Fibroblast of lung (primary cell): ENCODE results near the gene FRMD1. TPM values are rescaled to one million over a fixed set of nuclear protein-coding genes. Genes with fewer than 3 reads are reported as not detected.
"Not testable (repeated sequence)": the region's sequence is repeated elsewhere in the genome, so short reads cannot be mapped to it uniquely, and the experiment has no call there.

Experiments used
- DNase-seq, 2 donors: peaks; one replicate each; pipeline versions ENCODE4 v3.0.0 to v3.0.0-alpha.2; 2010; ENCODE audit warnings: low read depth in 2 of 2
- H2AFZ ChIP-seq: 2 replicates; pipeline ENCODE4 v1.5.1; 2012; ENCODE audit warnings: low read length, control low read depth, inconsistent platforms
- H3K27ac ChIP-seq: 2 replicates; pipeline ENCODE4 v1.5.1; 2011; ENCODE audit warnings: low read length, control low read depth; ENCODE audit not compliant: insufficient read depth
- H3K27me3 ChIP-seq: 2 replicates; pipeline ENCODE4 v1.5.1; 2011; ENCODE audit warnings: mild to moderate bottlenecking, low read length; ENCODE audit not compliant: control insufficient read depth, insufficient read depth
- H3K36me3 ChIP-seq: 2 replicates; pipeline ENCODE4 v1.5.1; 2011; ENCODE audit warnings: low read length; ENCODE audit not compliant: control insufficient read depth, insufficient read depth
- H3K4me1 ChIP-seq: 2 replicates; pipeline ENCODE4 v1.5.1; 2011; ENCODE audit warnings: low read length; ENCODE audit not compliant: control insufficient read depth, insufficient read depth; ENCODE audit errors: extremely low read depth
- H3K4me2 ChIP-seq: 2 replicates; pipeline ENCODE4 v1.5.1; 2011; ENCODE audit warnings: low read length, control low read depth; ENCODE audit not compliant: insufficient read depth; ENCODE audit errors: extremely low read depth
- H3K4me3 ChIP-seq, 4 experiments: fragments of 200-600 bp in 1 of 4; sonication (generic) in 1 of 4; replicated peaks in 1 of 4; 2 replicates each; pipeline ENCODE4 v1.5.1; 2011 to 2016; ENCODE audit warnings: low read length in 4 of 4, low read depth in 3 of 4, mild to moderate bottlenecking in 3 of 4, control low read depth in 2 of 4, inconsistent platforms in 1 of 4, mixed read lengths in 1 of 4; ENCODE audit not compliant: insufficient read depth in 1 of 4; ENCODE audit errors: control extremely low read depth in 1 of 4
- H3K79me2 ChIP-seq: 2 replicates; pipeline ENCODE4 v1.5.1; 2012; ENCODE audit warnings: mild to moderate bottlenecking, low read length, inconsistent platforms; ENCODE audit not compliant: control insufficient read depth, insufficient read depth
- H3K9ac ChIP-seq: 2 replicates; pipeline ENCODE4 v1.5.1; 2011; ENCODE audit warnings: mild to moderate bottlenecking, low read length, control low read depth; ENCODE audit not compliant: insufficient read depth
- H3K9me3 ChIP-seq: 2 replicates; pipeline ENCODE4 v1.5.1; 2012; ENCODE audit warnings: low read depth, low read length; ENCODE audit not compliant: control insufficient read depth, insufficient read depth
- H4K20me1 ChIP-seq: 2 replicates; pipeline ENCODE4 v1.5.1; 2011; ENCODE audit warnings: low read length; ENCODE audit not compliant: control insufficient read depth, insufficient read depth; ENCODE audit errors: extremely low read depth
- CTCF ChIP-seq, 2 donors: IDR thresholded peaks in 1 of 2; conservative IDR thresholded peaks in 1 of 2; 1 replicate in 1 of 2; 2 replicates in 1 of 2; pipeline ENCODE4 v1.5.1; 2011 to 2012; ENCODE audit warnings: low read length in 2 of 2, control low read depth in 1 of 2, inconsistent platforms in 1 of 2, low read depth in 1 of 2, mild to moderate bottlenecking in 1 of 2
- EZH2 ChIP-seq: IDR thresholded peaks from 2 replicates; pipeline ENCODE4 v1.5.1; 2012; ENCODE audit warnings: low read length, control low read depth, mild to moderate bottlenecking; ENCODE audit errors: missing control alignments
- polyA plus RNA-seq, 2 donors: library from polyadenylated mRNA; depleted of rRNA in 1 of 2; stranded (reverse) in 1 of 2; unstranded in 1 of 2; fragments of >200 nt; gene quantifications; 2 replicates each; pipeline ENCODE4 v1.2.1, GENCODE V29; 2011 to 2012; ENCODE audit warnings: missing spikeins in 1 of 2
- total RNA-seq: library from RNA; depleted of rRNA; stranded (reverse); fragments of >200 nt; gene quantifications from 2 replicates; pipeline ENCODE4 v1.2.1, GENCODE V29; 2014

Gene FRMD1
- total and polyA plus RNA-seq, 2 donors (not counting 1 experiment from before 2014, with no cell fraction given) = not detected

- Histone ChIP-seq H3K4me2 (no peak overlapping the region), H3K79me2 (no peaks in the 10 kb centered on the region), H3K27ac (no peak overlapping the region), H3K4me1 (no peaks in the 10 kb centered on the region), H3K9ac (no peak overlapping the region), H3K27me3 (no peaks in the 10 kb centered on the region), H3K4me3 (no peak overlapping the region), H4K20me1 (no peaks in the 10 kb centered on the region), H3K36me3 (no peaks in the 10 kb centered on the region), H3K9me3 (no peaks in the 10 kb centered on the region), H2AFZ (no peak overlapping the region)
- no peak for DNase-seq
- TF ChIP-seq CTCF (conservative IDR thresholded peaks at IDR 0.05 in 1 of 2, IDR thresholded peaks at IDR 0.05 in 1 of 2; ENCODE audit: low read depth in 1 of 2, low read length in 2 of 2) (no peak), EZH2 (no peak)
Observed at GRCh38 chr6:168080393-168081077, 1.5 kb upstream of the FRMD1 start.

- no peaks in the 10 kb centered on the region for H3K27me3 ChIP-seq
- no peaks in the 10 kb centered on the region for H3K36me3 ChIP-seq
- no peak overlapping the region for H3K4me3 ChIP-seq
- H3K4me2 ChIP-seq = no peak overlapping the region
- no peak overlapping the region for H3K9ac ChIP-seq
- H3K27ac ChIP-seq = no peak overlapping the region
- H2AFZ ChIP-seq = no peak overlapping the region
- no peaks in the 10 kb centered on the region for H3K4me1 ChIP-seq
- no peak for DNase-seq
- no peaks in the 10 kb centered on the region for H3K79me2 ChIP-seq
- peaks cover 6% of the 10 kb centered on the region for H3K9me3 ChIP-seq
- TF ChIP-seq CTCF (conservative IDR thresholded peaks at IDR 0.05 in 1 of 2, IDR thresholded peaks at IDR 0.05 in 1 of 2; ENCODE audit: low read depth in 1 of 2, low read length in 2 of 2) (no peak), EZH2 (no peak)
- no peaks in the 10 kb centered on the region for H4K20me1 ChIP-seq
Observed at GRCh38 chr6:168078175-168078942, 653 bp downstream of the FRMD1 start.

GRCh38 chr6:168077401-168077800 lies 1.6 kb downstream of the FRMD1 start:
- not testable (repeated sequence) for H3K9me3 ChIP-seq, DNase-seq, H3K4me2 ChIP-seq, H3K27me3 ChIP-seq, H3K9ac ChIP-seq, H3K36me3 ChIP-seq, H2AFZ ChIP-seq, H3K4me1 ChIP-seq, H3K79me2 ChIP-seq, H4K20me1 ChIP-seq, H3K27ac ChIP-seq, H3K4me3 ChIP-seq
